ENCODE results near the gene RRP15. TPM values are rescaled to one million over a fixed set of nuclear protein-coding genes. Genes with fewer than 3 reads are reported as not detected.

Gene RRP15
- total and polyA plus RNA-seq, 8 donors, result 1.9 to 11.6 (median 5.8) TPM

- intact Hi-C loops (cut with DNase I), result loop anchor here in 1 of 3 donors (10.0 kb wide), 2 partner anchors 1236 to 1336 kb away; no protein-coding TSS in a partner anchor
- no peaks in the 10 kb centered on the region for H3K27me3 ChIP-seq
- H3K36me3 ChIP-seq, result no peaks in the 10 kb centered on the region
- H3K27ac ChIP-seq, result no peak overlapping the region
- DNase-seq (no peak), ATAC-seq (no peak), FAIRE-seq (no peak)
- TF ChIP-seq CTCF (IDR thresholded peaks at IDR 0.05), result no peak
- H3K9me3 ChIP-seq, result no peaks in the 10 kb centered on the region
- WGBS, 2 donors, result 72 to 77% methylated on average over 3 of the region's 3 CpGs
- H3K4me3 ChIP-seq, result no peak overlapping the region
- no peaks in the 10 kb centered on the region for H3K4me1 ChIP-seq
These were observed 43.7 kb downstream of the RRP15 start for GRCh38 chr1:218328769-218329168.

GRCh38 chr1:218330043-218330623, 45.0 kb downstream of the RRP15 start:
- no peaks in the 10 kb centered on the region for H3K4me1 ChIP-seq
- H3K36me3 ChIP-seq, result no peaks in the 10 kb centered on the region
- no peak for DNase-seq
- peak in 3 of 4 donors; percentile 30 to 54 (median 43) for TF ChIP-seq CTCF (IDR thresholded peaks at IDR 0.05)
- no peak overlapping the region for H3K27ac ChIP-seq
- peak; percentile 38 to 83 (median 80) for ATAC-seq
- H3K9me3 ChIP-seq, result no peaks in the 10 kb centered on the region
- FAIRE-seq, result no peak
- no peaks in the 10 kb centered on the region for H3K27me3 ChIP-seq
- WGBS, 2 donors, result 18 to 20% methylated on average over 4 of the region's 4 CpGs
- intact Hi-C loops (cut with DNase I), result loop anchor here in 1 of 3 donors (10.0 kb wide), 2 partner anchors 745 to 1485 kb away; no protein-coding TSS in a partner anchor
- H3K4me3 ChIP-seq, result no peak overlapping the region

GRCh38 chr1:218332416-218332815, 47.3 kb downstream of the RRP15 start:
- no peak for TF ChIP-seq CTCF (IDR thresholded peaks at IDR 0.05)
- FAIRE-seq, result no peak

GRCh38 chr1:218336328-218336727, 51.2 kb downstream of the RRP15 start:
- H3K4me3 ChIP-seq, result no peak overlapping the region

More at GRCh38 chr1:218332416-218332815, 47.3 kb downstream of the RRP15 start:
- ATAC-seq, result no peak
- no peak overlapping the region for H3K27ac ChIP-seq
- no peaks in the 10 kb centered on the region for H3K9me3 ChIP-seq
- H3K4me1 ChIP-seq, result no peaks in the 10 kb centered on the region
- intact Hi-C loops (cut with DNase I), result loop anchor here in 1 of 3 donors (10.0 kb wide), 2 partner anchors 742 to 1482 kb away; no protein-coding TSS in a partner anchor
- DNase-seq, result no peak
- H3K36me3 ChIP-seq, result no peaks in the 10 kb centered on the region
- no peaks in the 10 kb centered on the region for H3K27me3 ChIP-seq
- H3K4me3 ChIP-seq, result no peak overlapping the region

More at GRCh38 chr1:218336328-218336727, 51.2 kb downstream of the RRP15 start:
- Histone ChIP-seq H3K36me3 (no peaks in the 10 kb centered on the region), H3K27me3 (no peaks in the 10 kb centered on the region), H3K9me3 (no peaks in the 10 kb centered on the region), H3K27ac (no peak overlapping the region), H3K4me1 (no peaks in the 10 kb centered on the region)
- no peak for FAIRE-seq
- intact Hi-C loops (cut with DNase I), result loop anchor here in 1 of 3 donors (10.0 kb wide), 2 partner anchors 738 to 1478 kb away; no protein-coding TSS in a partner anchor
- WGBS, 2 donors, result 70 to 89% methylated on average over 2 of the region's 2 CpGs
- DNase-seq, result no peak
- TF ChIP-seq CTCF (IDR thresholded peaks at IDR 0.05), result no peak
- no peak for ATAC-seq

All from pancreas (tissue), 10 donors.